BE2C (cell line): Measurements from ENCODE around the gene TBXA2R.

Source experiments
- DNase-seq: peaks from one replicate; pipeline ENCODE4 v3.0.0-alpha.2; 2020
- H3K27me3 ChIP-seq: fragments of 250-450 bp; sonication (Bioruptor Pico); 2 replicates; pipeline ENCODE4 v1.5.1; 2020; ENCODE audit warnings: mild to moderate bottlenecking
- H3K36me3 ChIP-seq: fragments of 250-450 bp; sonication (Bioruptor Pico); 2 replicates; pipeline ENCODE4 v1.5.1; 2020; ENCODE audit warnings: mild to moderate bottlenecking
- H3K4me1 ChIP-seq: fragments of 250-450 bp; sonication (Bioruptor Pico); 2 replicates; pipeline ENCODE4 v1.5.1; 2020
- H3K4me3 ChIP-seq: 2 replicates; pipeline ENCODE4 v1.5.1; 2011; ENCODE audit warnings: low read depth, low read length
- H3K9me3 ChIP-seq: fragments of 250-450 bp; sonication (Bioruptor Pico); 2 replicates; pipeline ENCODE4 v1.5.1; 2020
- CTCF ChIP-seq: IDR thresholded peaks from 2 replicates; pipeline ENCODE4 v1.5.1; 2012; ENCODE audit warnings: mild to moderate bottlenecking, low read depth, low read length

TBXA2R gene

GRCh38 chr19:3622224-3622623, 15.5 kb upstream of the TBXA2R start:
- Histone ChIP-seq H3K9me3 (no peaks in the 10 kb centered on the region), H3K27me3 (no peaks in the 10 kb centered on the region), H3K36me3 (peaks cover 30% of the 10 kb centered on the region), H3K4me1 (no peaks in the 10 kb centered on the region; the same call in 1 of the 2 replicates), H3K4me3 (no peak overlapping the region)
- DNase-seq, result no peak
- TF ChIP-seq CTCF, result no peak

GRCh38 chr19:3621689-3622088, 15.0 kb upstream of the TBXA2R start:
- Histone ChIP-seq H3K4me1 (no peaks in the 10 kb centered on the region; the same call in 1 of the 2 replicates), H3K9me3 (no peaks in the 10 kb centered on the region), H3K36me3 (peaks cover 33% of the 10 kb centered on the region), H3K27me3 (no peaks in the 10 kb centered on the region), H3K4me3 (no peak overlapping the region)
- no peak for DNase-seq
- TF ChIP-seq CTCF, result no peak

GRCh38 chr19:3620817-3621547, 14.3 kb upstream of the TBXA2R start:
- H3K4me1 ChIP-seq, result no peaks in the 10 kb centered on the region; the same call in 1 of the 2 replicates
- H3K4me3 ChIP-seq, result no peak overlapping the region
- no peaks in the 10 kb centered on the region for H3K27me3 ChIP-seq
- H3K36me3 ChIP-seq, result peaks cover 33% of the 10 kb centered on the region
- no peaks in the 10 kb centered on the region for H3K9me3 ChIP-seq
- DNase-seq, result no peak
- no peak for TF ChIP-seq CTCF

GRCh38 chr19:3620145-3620816, 13.6 kb upstream of the TBXA2R start:
- peaks cover 35% of the 10 kb centered on the region for H3K36me3 ChIP-seq
- H3K4me3 ChIP-seq, result no peak overlapping the region
- TF ChIP-seq CTCF, result no peak
- H3K9me3 ChIP-seq, result no peaks in the 10 kb centered on the region
- DNase-seq, result no peak
- H3K4me1 ChIP-seq, result no peaks in the 10 kb centered on the region
- H3K27me3 ChIP-seq, result no peaks in the 10 kb centered on the region

GRCh38 chr19:3619631-3620012, 12.9 kb upstream of the TBXA2R start:
- peaks cover 36% of the 10 kb centered on the region for H3K36me3 ChIP-seq
- no peaks in the 10 kb centered on the region for H3K27me3 ChIP-seq
- no peak overlapping the region for H3K4me3 ChIP-seq
- TF ChIP-seq CTCF, result no peak
- DNase-seq, result no peak
- no peaks in the 10 kb centered on the region for H3K9me3 ChIP-seq
- no peaks in the 10 kb centered on the region for H3K4me1 ChIP-seq

- H3K4me1 ChIP-seq, result no peaks in the 10 kb centered on the region
- H3K4me3 ChIP-seq, result no peak overlapping the region
- no peaks in the 10 kb centered on the region for H3K9me3 ChIP-seq
- H3K27me3 ChIP-seq, result no peaks in the 10 kb centered on the region
- DNase-seq, result no peak
- H3K36me3 ChIP-seq, result peaks cover 36% of the 10 kb centered on the region
- TF ChIP-seq CTCF, result no peak
Observed at GRCh38 chr19:3618811-3619630, 12.3 kb upstream of the TBXA2R start.
